K562 (cell line): ENCODE measurements around the gene TPBGL. TPM values are rescaled to one million over a fixed set of nuclear protein-coding genes. Genes with fewer than 3 reads are reported as not detected.
A peak's percentile ranks its signal among the peaks of the same experiment; 100 is the strongest.

Source experiments
- ARID1B ChIP-seq: fragments of 450-650 bp; IDR thresholded peaks from 2 replicates; pipeline ENCODE4 v1.6.1; 2016; ENCODE audit warnings: antibody characterized with exemption, mild to moderate bottlenecking, inconsistent platforms
- CBFA2T3 ChIP-seq: fragments of 450-650 bp; IDR thresholded peaks from 2 replicates; pipeline ENCODE4 v1.6.1; 2017
- CC2D1A ChIP-seq: fragments of 450-650 bp; IDR thresholded peaks from 2 replicates; pipeline ENCODE4 v1.6.1; 2017; ENCODE audit warnings: mild to moderate bottlenecking
- ERF ChIP-seq: fragments of 450-650 bp; formaldehyde crosslinking; IDR thresholded peaks from 2 replicates; pipeline ENCODE4 v1.4.0; 2020; ENCODE audit warnings: mild to moderate bottlenecking, mixed read lengths
- ETS1 ChIP-seq: conservative IDR thresholded peaks from 2 replicates; pipeline ENCODE4 v1.6.1; 2011; ENCODE audit warnings: low read depth, mild to moderate bottlenecking, low read length; ENCODE audit not compliant: control insufficient read depth
- FOSL1 ChIP-seq: fragments of 200-800 bp; sonication (Bioruptor generic); conservative IDR thresholded peaks from 2 replicates; pipeline ENCODE4 v1.6.1; 2016; ENCODE audit warnings: missing genetic modification characterization, missing compliant biosample characterization
- GABPA ChIP-seq: fragments of 200-800 bp; sonication (Bioruptor generic); conservative IDR thresholded peaks from 2 replicates; pipeline ENCODE4 v1.6.1; 2016; ENCODE audit warnings: low read depth, missing genetic modification characterization, missing compliant biosample characterization
- HDAC1 ChIP-seq, 2 experiments: fragments of 450-650 bp; IDR thresholded peaks; 2 replicates each; pipeline ENCODE4 v1.6.1; 2016 to 2017; ENCODE audit warnings: inconsistent platforms in 1 of 2, mild to moderate bottlenecking in 1 of 2, moderate library complexity in 1 of 2
- HDAC3 ChIP-seq: fragments of 450-650 bp; IDR thresholded peaks from 2 replicates; pipeline ENCODE4 v1.6.1; 2018; ENCODE audit warnings: borderline replicate concordance, mild to moderate bottlenecking, moderate library complexity; ENCODE audit not compliant: partially characterized antibody
- HOXB6 ChIP-seq: fragments of 250-450 bp; sonication (Bioruptor Pico); IDR thresholded peaks from 2 replicates; pipeline ENCODE4 v1.5.1; 2022; ENCODE audit warnings: mild to moderate bottlenecking, borderline replicate concordance
- MEF2D ChIP-seq: conservative IDR thresholded peaks from 2 replicates; pipeline ENCODE4 v1.6.1; 2016; ENCODE audit warnings: low read depth, missing genetic modification characterization, missing compliant biosample characterization
- MTA2 ChIP-seq: fragments of 450-650 bp; IDR thresholded peaks from 2 replicates; pipeline ENCODE4 v1.6.1; 2016; ENCODE audit warnings: low read depth
- PHB2 ChIP-seq: fragments of 450-650 bp; IDR thresholded peaks from 2 replicates; pipeline ENCODE4 v1.6.1; 2017; ENCODE audit warnings: low read depth
- PHF21A ChIP-seq: fragments of 450-650 bp; IDR thresholded peaks from 2 replicates; pipeline ENCODE4 v1.6.1; 2017; ENCODE audit warnings: low read depth, borderline replicate concordance
- SMARCA4 ChIP-seq: fragments of 450-650 bp; IDR thresholded peaks from 2 replicates; pipeline ENCODE4 v1.6.1; 2016
- SNRNP70 ChIP-seq: fragments of 200-400 bp; formaldehyde crosslinking; optimal IDR thresholded peaks from 2 replicates; pipeline ENCODE3; 2017; ENCODE audit warnings: low read depth, low read length
- SPI1 ChIP-seq: IDR thresholded peaks from 2 replicates; pipeline ENCODE4 v1.6.1; 2011; ENCODE audit warnings: low read depth, low read length, control low read depth, borderline replicate concordance
- TFAM ChIP-seq: fragments of 250-450 bp; sonication (Bioruptor Pico); conservative IDR thresholded peaks from 2 replicates; pipeline ENCODE4 v1.5.0; 2021; ENCODE audit warnings: mild to moderate bottlenecking, moderate library complexity
- XRCC3 ChIP-seq: fragments of 450-650 bp; IDR thresholded peaks from 2 replicates; pipeline ENCODE4 v1.6.1; 2017; ENCODE audit warnings: mild to moderate bottlenecking, moderate library complexity
- ZNF395 ChIP-seq: fragments of 200-800 bp; sonication (Bioruptor generic); IDR thresholded peaks from 2 replicates; pipeline ENCODE4 v1.6.1; 2017; ENCODE audit warnings: missing genetic modification characterization, missing compliant biosample characterization
- polyA plus RNA-seq, 8 experiments: library from polyadenylated mRNA; depleted of rRNA in 4 of 8; stranded (reverse) in 5 of 8; unstranded in 3 of 8; fragments of >200 nt; fragmentation: Nextera tagmentation in 2 of 8; fragmentation: Illumina TruSeq in 1 of 8; extraction: Ambion mirVana in 2 of 8; extraction: Trizol in 1 of 8; gene quantifications; 2 replicates each; pipeline versions ENCODE4 v1.2.1 to v1.2.3, GENCODE V29; 2011 to 2014; ENCODE audit warnings: inconsistent platforms in 1 of 8, missing spikeins in 1 of 8
- total RNA-seq, 7 experiments: library from RNA; depleted of rRNA in 6 of 7; stranded (reverse); fragments of >200 nt in 6 of 7; fragmentation: Illumina TruSeq in 2 of 7; extraction: Trizol in 2 of 7; gene quantifications; 2 replicates each; pipeline versions ENCODE4 v1.2.1 to v1.2.3, GENCODE V29; 2011 to 2021; ENCODE audit warnings: low replicate concordance in 1 of 7
- TF ChIP-seq, protein P1 (sequence below): fragments of 200-800 bp; sonication (Bioruptor generic); IDR thresholded peaks from 2 replicates; pipeline ENCODE4 v1.6.1; 2016; ENCODE audit warnings: missing genetic modification characterization, missing compliant biosample characterization

The TPBGL gene
- total and polyA plus RNA-seq, 9 of the 15 experiments (the other 6 are each of a cell fraction or from before 2014, with no cell fraction given) = 0.04 to 0.11 (median 0.06) TPM; not detected in 6

DNA sequence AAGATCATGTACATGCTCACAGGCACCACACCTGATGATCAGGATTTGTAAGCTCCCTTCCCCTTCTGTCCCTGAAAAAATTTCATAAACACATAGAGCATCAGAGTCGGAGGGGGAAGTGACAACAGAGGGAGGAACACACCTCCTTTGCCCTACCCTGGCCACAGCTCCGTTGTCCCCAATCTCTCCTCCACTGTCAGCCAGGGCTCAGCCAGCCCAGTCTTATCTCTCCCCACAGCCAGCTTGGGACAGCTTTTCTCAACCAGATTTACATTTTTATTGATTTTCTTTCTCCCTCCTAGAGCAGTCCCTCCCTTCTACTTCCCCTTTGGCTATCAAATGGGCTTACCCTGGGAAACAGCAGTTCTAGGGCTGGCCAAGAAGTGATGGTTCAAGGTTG, 32.1 kb upstream of the TPBGL start (continued):
- TF ChIP-seq, protein P1, sequence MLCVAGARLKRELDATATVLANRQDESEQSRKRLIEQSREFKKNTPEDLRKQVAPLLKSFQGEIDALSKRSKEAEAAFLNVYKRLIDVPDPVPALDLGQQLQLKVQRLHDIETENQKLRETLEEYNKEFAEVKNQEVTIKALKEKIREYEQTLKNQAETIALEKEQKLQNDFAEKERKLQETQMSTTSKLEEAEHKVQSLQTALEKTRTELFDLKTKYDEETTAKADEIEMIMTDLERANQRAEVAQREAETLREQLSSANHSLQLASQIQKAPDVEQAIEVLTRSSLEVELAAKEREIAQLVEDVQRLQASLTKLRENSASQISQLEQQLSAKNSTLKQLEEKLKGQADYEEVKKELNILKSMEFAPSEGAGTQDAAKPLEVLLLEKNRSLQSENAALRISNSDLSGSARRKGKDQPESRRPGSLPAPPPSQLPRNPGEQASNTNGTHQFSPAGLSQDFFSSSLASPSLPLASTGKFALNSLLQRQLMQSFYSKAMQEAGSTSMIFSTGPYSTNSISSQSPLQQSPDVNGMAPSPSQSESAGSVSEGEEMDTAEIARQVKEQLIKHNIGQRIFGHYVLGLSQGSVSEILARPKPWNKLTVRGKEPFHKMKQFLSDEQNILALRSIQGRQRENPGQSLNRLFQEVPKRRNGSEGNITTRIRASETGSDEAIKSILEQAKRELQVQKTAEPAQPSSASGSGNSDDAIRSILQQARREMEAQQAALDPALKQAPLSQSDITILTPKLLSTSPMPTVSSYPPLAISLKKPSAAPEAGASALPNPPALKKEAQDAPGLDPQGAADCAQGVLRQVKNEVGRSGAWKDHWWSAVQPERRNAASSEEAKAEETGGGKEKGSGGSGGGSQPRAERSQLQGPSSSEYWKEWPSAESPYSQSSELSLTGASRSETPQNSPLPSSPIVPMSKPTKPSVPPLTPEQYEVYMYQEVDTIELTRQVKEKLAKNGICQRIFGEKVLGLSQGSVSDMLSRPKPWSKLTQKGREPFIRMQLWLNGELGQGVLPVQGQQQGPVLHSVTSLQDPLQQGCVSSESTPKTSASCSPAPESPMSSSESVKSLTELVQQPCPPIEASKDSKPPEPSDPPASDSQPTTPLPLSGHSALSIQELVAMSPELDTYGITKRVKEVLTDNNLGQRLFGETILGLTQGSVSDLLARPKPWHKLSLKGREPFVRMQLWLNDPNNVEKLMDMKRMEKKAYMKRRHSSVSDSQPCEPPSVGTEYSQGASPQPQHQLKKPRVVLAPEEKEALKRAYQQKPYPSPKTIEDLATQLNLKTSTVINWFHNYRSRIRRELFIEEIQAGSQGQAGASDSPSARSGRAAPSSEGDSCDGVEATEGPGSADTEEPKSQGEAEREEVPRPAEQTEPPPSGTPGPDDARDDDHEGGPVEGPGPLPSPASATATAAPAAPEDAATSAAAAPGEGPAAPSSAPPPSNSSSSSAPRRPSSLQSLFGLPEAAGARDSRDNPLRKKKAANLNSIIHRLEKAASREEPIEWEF (CRISPR knock-in tag) = 0 out of 2 replicates have a peak, but pooled peaks have one; percentile 26
- TF ChIP-seq PHF21A = peak; percentile 90
- TF ChIP-seq CBFA2T3 = peak; percentile 97
- no peak for TF ChIP-seq XRCC3
- no peak for TF ChIP-seq TFAM
- no peak for TF ChIP-seq ERF (CRISPR knock-in tag)
- TF ChIP-seq CC2D1A = peak; percentile 66; the same call in 1 of the 2 replicates
- 0 out of 2 replicates have a peak, but pooled peaks have one; percentile 20 for TF ChIP-seq MEF2D (tag)
- peak; percentile 50; the same call in 1 of the 2 replicates for TF ChIP-seq GABPA (tag)
- no peak for TF ChIP-seq HOXB6
- peak; percentile 37 for TF ChIP-seq HDAC3
- 0 out of 2 replicates have a peak, but pooled peaks have one; percentile 36 for TF ChIP-seq ETS1
- peak; percentile 90 for TF ChIP-seq SMARCA4
- TF ChIP-seq PHB2 = peak; percentile 69; the same call in 1 of the 2 replicates
- peak in 1 of 2 experiments; percentile 97; a peak in 2 of 4 replicates for TF ChIP-seq HDAC1 (IDR thresholded peaks at IDR 0.05)
- TF ChIP-seq MTA2 = peak; percentile 89
- no peak for TF ChIP-seq SNRNP70
- TF ChIP-seq ZNF395 (CRISPR knock-in tag) = peak; percentile 57; the same call in 1 of the 2 replicates
- TF ChIP-seq FOSL1 (tag) = peak; percentile 21; the same call in 1 of the 2 replicates
- TF ChIP-seq SPI1 = peak; percentile 75; the same call in 1 of the 2 replicates
- TF ChIP-seq ARID1B = peak; percentile 95
